Muscle layer of colon (tissue), 2 donors: ENCODE results near the gene FXYD5.
"Not testable (repeated sequence)": the region's sequence is repeated elsewhere in the genome, so short reads cannot be mapped to it uniquely, and the experiment has no call there.

Experiments used
- H3K27ac ChIP-seq: one replicate; pipeline ENCODE4 v1.7.0; 2013; ENCODE audit warnings: low read depth, mild to moderate bottlenecking, low read length, moderate library complexity
- H3K27me3 ChIP-seq, 2 donors: one replicate each; pipeline ENCODE4 v1.7.0; 2013; ENCODE audit warnings: low read length in 2 of 2, mild to moderate bottlenecking in 2 of 2; ENCODE audit not compliant: insufficient read depth in 2 of 2, control insufficient read depth in 1 of 2
- H3K36me3 ChIP-seq: one replicate; pipeline ENCODE4 v1.7.0; 2013; ENCODE audit warnings: mild to moderate bottlenecking, low read length; ENCODE audit not compliant: insufficient read depth
- H3K4me1 ChIP-seq: one replicate; pipeline ENCODE4 v1.7.0; 2013; ENCODE audit warnings: mild to moderate bottlenecking, low read length; ENCODE audit not compliant: insufficient read depth
- H3K4me3 ChIP-seq, 2 donors: one replicate each; pipeline ENCODE4 v1.7.0; 2013; ENCODE audit warnings: low read length in 2 of 2, low read depth in 1 of 2, mild to moderate bottlenecking in 1 of 2, moderate library complexity in 1 of 2
- H3K9ac ChIP-seq: one replicate; pipeline ENCODE4 v1.7.0; 2013; ENCODE audit warnings: low read length
- H3K9me3 ChIP-seq: one replicate; pipeline ENCODE4 v1.7.0; 2013; ENCODE audit warnings: mild to moderate bottlenecking, low read length
- donor health status: abdominal sarcoma.
- donor health status: Adenocarcinoma of cecum.

The FXYD5 gene

GRCh38 chr19:35174226-35174625 lies 19.7 kb downstream of the FXYD5 start:
- H3K36me3 ChIP-seq = no peaks in the 10 kb centered on the region
- H3K4me1 ChIP-seq = no peaks in the 10 kb centered on the region
- no peak overlapping the region for H3K9ac ChIP-seq
- H3K27me3 ChIP-seq = no peaks in the 10 kb centered on the region
- no peak overlapping the region for H3K4me3 ChIP-seq
- H3K9me3 ChIP-seq = no peaks in the 10 kb centered on the region
- no peak overlapping the region for H3K27ac ChIP-seq

- H3K9me3 ChIP-seq = no peaks in the 10 kb centered on the region
- H3K27ac ChIP-seq = no peak overlapping the region
- no peak overlapping the region for H3K9ac ChIP-seq
Measured at GRCh38 chr19:35176181-35176570, 21.6 kb downstream of the FXYD5 start.

GRCh38 chr19:35177377-35178274 lies 23.1 kb downstream of the FXYD5 start:
- no peak overlapping the region for H3K27ac ChIP-seq
- no peak overlapping the region for H3K9ac ChIP-seq

More at GRCh38 chr19:35176181-35176570, 21.6 kb downstream of the FXYD5 start:
- Histone ChIP-seq H3K36me3 (no peaks in the 10 kb centered on the region), H3K27me3 (no peaks in the 10 kb centered on the region), H3K4me3 (no peak overlapping the region), H3K4me1 (no peaks in the 10 kb centered on the region)

GRCh38 chr19:35178701-35179100 lies 24.2 kb downstream of the FXYD5 start:
- H3K27ac ChIP-seq = no peak overlapping the region
- no peaks in the 10 kb centered on the region for H3K36me3 ChIP-seq
- no peaks in the 10 kb centered on the region for H3K4me1 ChIP-seq
- peaks cover 0 to 5% of the 10 kb centered on the region in 2 donors for H3K27me3 ChIP-seq
- H3K9ac ChIP-seq = no peak overlapping the region
- H3K9me3 ChIP-seq = no peaks in the 10 kb centered on the region
- H3K4me3 ChIP-seq = no peak overlapping the region

More at GRCh38 chr19:35177377-35178274, 23.1 kb downstream of the FXYD5 start:
- Histone ChIP-seq H3K4me3 (no peak overlapping the region), H3K36me3 (no peaks in the 10 kb centered on the region), H3K27me3 (peaks cover 0 to 4% of the 10 kb centered on the region in 2 donors), H3K4me1 (no peaks in the 10 kb centered on the region), H3K9me3 (no peaks in the 10 kb centered on the region)

- no peaks in the 10 kb centered on the region for H3K9me3 ChIP-seq
- no peak overlapping the region for H3K27ac ChIP-seq
- H3K27me3 ChIP-seq = peaks cover 0 to 5% of the 10 kb centered on the region in 2 donors
- H3K4me1 ChIP-seq = no peaks in the 10 kb centered on the region
- H3K4me3 ChIP-seq = no peak overlapping the region
- no peaks in the 10 kb centered on the region for H3K36me3 ChIP-seq
- H3K9ac ChIP-seq = no peak overlapping the region
Measured at GRCh38 chr19:35179830-35180229, 25.3 kb downstream of the FXYD5 start.

- Histone ChIP-seq H3K27me3 (peaks cover 0 to 5% of the 10 kb centered on the region in 2 donors), H3K36me3 (no peaks in the 10 kb centered on the region), H3K27ac (no peak overlapping the region), H3K9me3 (no peaks in the 10 kb centered on the region), H3K4me3 (no peak overlapping the region), H3K9ac (no peak overlapping the region), H3K4me1 (no peaks in the 10 kb centered on the region)
Measured at GRCh38 chr19:35181387-35181786, 26.9 kb downstream of the FXYD5 start.

GRCh38 chr19:35184267-35184666 lies 29.7 kb downstream of the FXYD5 start:
- no peak overlapping the region for H3K27ac ChIP-seq
- H3K4me1 ChIP-seq = no peaks in the 10 kb centered on the region
- H3K4me3 ChIP-seq = no peak overlapping the region
- H3K27me3 ChIP-seq = peaks cover 0 to 5% of the 10 kb centered on the region in 2 donors
- H3K36me3 ChIP-seq = no peaks in the 10 kb centered on the region
- H3K9ac ChIP-seq = no peak overlapping the region
- no peaks in the 10 kb centered on the region for H3K9me3 ChIP-seq

- Histone ChIP-seq H3K4me3 (no peak overlapping the region), H3K27ac (no peak overlapping the region), H3K27me3 (peaks cover 0 to 5% of the 10 kb centered on the region in 2 donors), H3K9ac (no peak overlapping the region), H3K36me3 (no peaks in the 10 kb centered on the region), H3K9me3 (no peaks in the 10 kb centered on the region), H3K4me1 (no peaks in the 10 kb centered on the region)
Measured at GRCh38 chr19:35184884-35185283, 30.3 kb downstream of the FXYD5 start.

- H3K27ac ChIP-seq = no peak overlapping the region
- H3K27me3 ChIP-seq = no peaks in the 10 kb centered on the region
- H3K9ac ChIP-seq = no peak overlapping the region
- H3K4me3 ChIP-seq = no peak overlapping the region
- H3K4me1 ChIP-seq = no peaks in the 10 kb centered on the region
- no peaks in the 10 kb centered on the region for H3K36me3 ChIP-seq
- no peaks in the 10 kb centered on the region for H3K9me3 ChIP-seq
Measured at GRCh38 chr19:35194012-35194984, 39.8 kb downstream of the FXYD5 start.

- no peaks in the 10 kb centered on the region for H3K36me3 ChIP-seq
- H3K27me3 ChIP-seq = no peaks in the 10 kb centered on the region
- H3K27ac ChIP-seq = no peak overlapping the region
- H3K9ac ChIP-seq = no peak overlapping the region
- H3K4me1 ChIP-seq = no peaks in the 10 kb centered on the region
- H3K9me3 ChIP-seq = no peaks in the 10 kb centered on the region
- no peak overlapping the region for H3K4me3 ChIP-seq
Measured at GRCh38 chr19:35195830-35196229, 41.3 kb downstream of the FXYD5 start.

GRCh38 chr19:35196861-35197260 lies 42.3 kb downstream of the FXYD5 start:
- H3K27ac ChIP-seq, H3K9ac ChIP-seq, H3K27me3 ChIP-seq, H3K4me3 ChIP-seq, H3K36me3 ChIP-seq, H3K4me1 ChIP-seq, H3K9me3 ChIP-seq: not testable (repeated sequence)
